Stimulated activated CD4-positive, alpha-beta T cell treated with anti-CD3 and anti-CD28 coated beads, Interleukin-15, amount 100 ng/mL, for 1 hour (primary cell): ENCODE results near the gene NOC4L.
"Not testable (repeated sequence)": the region's sequence is repeated elsewhere in the genome, so short reads cannot be mapped to it uniquely, and the experiment has no call there.

Experiments
- DNase-seq, 2 donors: peaks; one replicate each; pipeline ENCODE4 v3.0.0-alpha.2; 2020; ENCODE audit warnings: low read depth in 1 of 2, low spot score in 1 of 2

NOC4L gene

DNA sequence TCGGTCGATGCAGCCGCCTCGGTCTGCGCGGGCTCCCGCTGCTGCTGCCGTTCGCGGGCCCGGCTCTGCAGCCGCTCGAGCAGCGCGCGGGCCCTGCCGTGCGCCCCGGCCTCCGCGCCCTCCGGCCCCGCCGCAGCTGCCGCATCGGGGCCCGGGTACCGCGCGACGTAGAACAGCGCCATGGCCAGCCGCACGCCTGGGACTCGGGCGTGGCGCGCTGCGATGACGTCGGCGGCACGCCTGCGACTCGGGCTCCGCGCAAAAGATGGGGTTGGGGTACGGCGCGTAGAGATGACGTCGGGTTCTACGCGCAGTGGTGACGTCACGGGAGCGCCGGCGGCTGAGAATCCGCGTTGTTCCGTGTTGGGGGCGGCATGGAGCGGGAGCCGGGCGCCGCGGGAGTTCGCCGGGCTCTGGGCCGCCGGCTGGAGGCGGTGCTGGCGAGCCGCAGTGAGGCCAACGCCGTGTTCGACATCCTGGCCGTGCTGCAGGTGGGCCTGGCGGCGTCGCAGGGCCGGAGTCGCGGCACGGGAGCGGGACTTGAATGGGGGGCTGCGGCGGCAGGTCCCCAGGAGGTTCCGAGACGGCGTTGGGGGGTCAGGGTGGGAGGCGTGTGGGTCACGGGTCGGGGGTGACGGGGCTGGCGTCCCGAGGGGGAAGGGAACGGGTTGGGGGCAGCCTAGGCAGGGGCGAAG is at the start of gene NOC4L, which contains the start of gene DDX51:
NOC4L (plus strand) TSS at position 343 of the 695 bp plus-strand sequence; CDS start at position 375, 32 bp downstream.
DDX51 (minus strand) TSS at position 205 of the 695 bp plus-strand sequence; CDS start at position 182, 23 bp downstream.
- peak; percentile 92 to 96 for DNase-seq

DNA sequence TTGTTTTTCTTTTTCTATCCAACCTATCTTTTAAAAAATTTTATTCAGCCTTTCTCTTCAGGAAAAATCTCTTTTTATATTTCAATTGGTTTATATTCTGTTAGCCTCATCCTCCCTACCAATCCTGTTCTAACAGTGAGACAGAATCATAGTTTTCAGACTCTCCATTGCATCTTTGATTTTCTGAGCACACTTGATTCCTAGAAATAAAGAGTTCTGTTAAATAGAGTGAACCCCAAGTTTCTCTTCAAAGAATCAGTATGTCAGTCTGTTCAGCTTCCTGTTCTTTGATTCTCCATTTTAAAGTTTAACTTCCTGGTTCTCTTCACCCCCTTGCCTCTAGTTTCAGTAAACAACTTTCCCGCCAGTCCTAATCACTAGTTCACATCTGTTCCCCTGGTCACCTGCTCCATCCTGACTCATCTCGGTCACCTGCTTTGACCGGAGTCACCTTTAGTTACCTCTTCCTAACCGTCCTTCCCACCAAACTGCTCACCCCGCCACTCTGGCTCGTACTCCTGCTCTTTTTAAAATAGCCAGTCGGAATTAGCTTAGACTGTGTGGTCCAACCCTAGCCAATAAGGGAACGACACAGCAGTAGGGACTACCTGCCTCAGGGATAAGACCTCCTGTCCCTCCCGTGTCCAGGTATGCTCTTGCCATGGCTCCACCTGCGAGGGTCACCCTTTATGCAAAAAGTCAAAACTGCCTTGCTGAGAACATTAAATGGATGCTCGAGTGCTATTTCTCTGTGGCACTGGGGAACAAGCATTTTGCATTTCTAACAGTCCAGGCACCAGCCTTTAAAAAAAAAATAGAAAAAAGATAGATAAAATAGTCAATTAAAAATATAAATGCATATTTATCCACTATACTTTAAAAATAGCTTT is 48.5 kb upstream of the NOC4L start:
- no peak for DNase-seq

DNA sequence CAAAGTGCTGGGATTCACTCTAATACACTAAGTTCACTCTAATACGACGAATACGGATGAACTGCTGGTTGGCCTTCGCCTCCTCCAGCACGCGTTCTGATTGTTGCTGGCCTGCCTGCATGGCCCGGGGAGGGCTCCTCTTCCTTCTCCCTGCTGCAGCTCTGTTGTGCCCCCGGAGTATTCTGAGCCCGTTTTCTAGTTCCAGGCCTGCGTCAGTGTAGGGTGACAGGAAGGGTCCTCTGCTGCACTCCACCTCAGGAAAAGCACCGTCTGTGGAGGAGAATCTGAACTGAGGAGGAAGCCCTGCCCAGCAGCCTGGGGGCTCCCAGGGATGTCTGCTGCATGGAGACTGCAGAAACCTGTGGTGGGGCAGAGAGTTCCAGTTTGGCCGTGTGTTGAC is 44.5 kb upstream of the NOC4L start:
- no peak for DNase-seq

DNA sequence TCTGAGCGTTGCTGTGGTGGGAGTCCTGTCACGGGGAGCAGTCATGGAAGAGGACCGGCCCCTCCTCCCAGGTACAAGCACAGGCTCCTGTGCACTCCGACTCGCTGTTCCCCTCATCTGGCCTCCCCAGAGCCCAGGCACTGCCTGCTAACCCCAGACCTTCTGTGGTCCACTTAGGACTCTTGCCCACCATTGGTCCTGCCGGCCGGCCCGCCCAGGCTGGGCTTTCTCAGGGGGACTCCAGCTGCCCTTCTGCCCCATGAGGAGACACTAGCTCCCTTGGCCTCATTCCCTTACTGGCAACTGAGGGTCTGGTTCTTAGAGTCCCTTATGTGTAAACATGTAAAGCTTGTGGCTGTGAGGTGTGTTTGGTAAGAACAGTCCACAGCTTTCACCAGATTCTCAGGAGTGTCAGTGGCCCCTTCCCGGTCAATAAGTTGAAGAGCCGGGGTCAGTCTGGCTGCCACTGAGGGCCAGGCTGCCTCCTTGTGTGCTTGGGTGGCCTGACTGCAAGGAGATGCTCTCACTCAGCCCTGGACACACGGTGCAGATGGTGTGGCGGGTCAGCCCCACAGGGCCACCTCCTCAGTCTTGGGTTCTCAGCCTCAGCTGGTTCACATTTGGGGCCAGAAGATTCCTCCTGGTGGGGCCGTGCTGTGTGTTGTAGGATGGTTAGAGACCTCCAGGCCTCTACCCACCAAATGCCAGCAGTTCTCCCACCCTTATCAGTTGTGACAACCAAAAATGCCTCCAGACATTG is 43.8 kb upstream of the NOC4L start:
- DNase-seq = no peak

DNA sequence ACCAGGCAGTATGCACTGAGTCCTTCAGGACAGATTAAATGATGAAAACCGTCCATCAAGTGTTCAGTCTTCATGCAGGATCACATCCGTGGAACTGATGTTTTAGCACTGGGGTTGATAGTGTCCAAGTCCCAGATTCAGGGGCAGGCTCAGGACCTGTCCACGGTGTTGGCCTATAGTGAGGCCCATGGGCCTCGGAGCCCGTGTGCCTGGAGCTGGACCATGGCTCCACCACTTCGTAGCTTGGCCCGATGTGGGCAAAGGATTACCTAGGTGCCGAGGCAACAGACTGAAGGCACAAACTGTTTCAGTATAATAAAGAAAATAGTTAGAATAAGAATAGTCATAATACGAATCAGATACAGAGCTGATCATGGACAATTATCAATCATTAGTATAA is 42.0 kb upstream of the NOC4L start:
- no peak for DNase-seq

DNA sequence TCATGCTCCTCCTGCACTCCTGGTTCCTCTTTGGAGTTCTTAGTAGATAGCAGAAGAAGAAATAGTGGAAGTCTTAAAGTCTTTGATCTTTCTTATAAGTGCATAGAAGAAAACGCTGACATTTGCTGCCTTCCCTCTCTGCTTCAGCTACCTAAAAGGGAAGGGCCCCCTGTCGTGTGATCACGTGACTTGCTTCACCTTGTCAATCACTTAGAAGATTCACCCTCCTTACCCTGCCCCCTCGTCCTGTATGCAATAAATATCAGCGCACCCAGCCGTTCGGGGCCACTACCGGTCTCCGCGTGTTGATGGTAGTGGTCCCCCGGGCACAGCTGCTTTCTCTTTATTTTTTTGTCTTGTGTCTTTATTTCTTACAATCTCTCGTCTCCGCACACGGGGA is 41.2 kb upstream of the NOC4L start:
- not testable (repeated sequence) for DNase-seq

DNA sequence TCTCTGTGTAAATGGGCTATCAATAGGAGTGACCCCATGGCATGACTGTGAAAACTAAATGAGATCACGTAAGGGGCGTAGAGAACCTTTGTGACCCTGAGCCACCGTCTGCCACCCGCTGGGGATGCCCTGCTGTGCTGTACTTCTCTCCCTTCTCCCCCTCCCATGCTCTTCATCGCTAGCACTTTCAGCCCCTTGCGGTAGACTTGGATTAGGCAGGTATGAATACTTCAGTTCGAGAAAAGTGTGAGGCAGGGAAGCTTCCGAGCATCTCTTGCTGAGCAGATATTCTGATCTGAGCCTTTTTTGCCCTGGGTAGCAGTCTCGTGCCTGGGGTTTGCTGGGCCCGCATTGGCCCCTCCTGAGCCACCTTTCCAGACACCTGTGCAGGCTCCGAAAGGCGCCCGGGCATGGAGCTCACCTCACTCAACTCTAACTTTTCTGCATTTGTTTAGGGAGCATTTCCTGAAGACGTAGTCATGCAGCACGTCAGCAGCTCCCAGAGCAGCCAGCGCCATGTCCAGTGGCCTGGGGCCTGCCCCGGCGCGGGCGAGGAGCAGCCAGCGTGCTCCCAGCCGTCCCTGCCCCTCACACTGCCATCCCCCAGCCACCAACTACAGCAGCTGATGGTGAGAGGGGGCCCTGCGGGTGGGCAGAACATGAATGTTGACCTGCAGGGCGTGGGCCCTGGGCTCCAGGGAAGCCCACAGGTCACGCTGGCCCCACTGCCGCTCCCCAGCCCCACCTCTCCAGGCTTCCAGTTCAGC is 40.5 kb upstream of the NOC4L start:
- no peak for DNase-seq

DNA sequence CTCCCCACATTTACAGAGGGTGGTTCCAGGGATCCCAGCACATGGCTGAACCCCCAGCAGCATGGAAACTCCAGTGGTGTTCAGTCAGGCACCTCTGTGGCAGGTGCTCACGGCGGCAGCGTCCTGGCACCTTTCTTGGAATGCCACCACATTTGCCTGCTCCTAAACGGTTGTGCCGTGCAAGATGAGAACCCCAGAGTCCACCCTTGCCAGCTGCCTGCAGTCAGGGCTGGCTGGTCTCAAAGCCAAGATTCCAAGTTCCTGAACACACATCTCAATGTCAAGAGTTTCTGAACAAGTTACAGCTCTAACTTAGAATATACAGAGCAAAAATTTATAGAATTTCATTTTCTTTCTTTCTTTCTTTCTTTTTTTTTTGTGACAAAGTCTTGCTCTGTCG is 38.8 kb upstream of the NOC4L start:
- no peak for DNase-seq

DNA sequence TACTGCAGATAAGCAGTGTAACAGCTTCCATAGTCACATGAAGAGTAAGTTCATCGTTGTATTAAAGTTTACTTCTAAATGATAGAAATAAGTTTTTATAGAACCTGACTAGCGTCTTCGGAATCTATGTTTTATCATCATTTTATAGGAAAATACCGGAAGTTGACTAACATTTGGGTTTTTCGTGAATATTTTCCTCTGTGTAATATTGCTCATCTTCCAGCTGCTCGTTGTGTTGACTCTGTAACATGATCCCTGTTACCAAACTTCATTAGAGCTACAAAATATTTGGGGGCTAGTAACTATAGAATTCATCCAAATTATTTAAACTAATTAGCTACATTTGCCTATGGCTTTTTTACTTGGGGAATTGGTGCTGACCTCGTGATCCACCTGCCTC is 37.3 kb upstream of the NOC4L start:
- no peak for DNase-seq

DNA sequence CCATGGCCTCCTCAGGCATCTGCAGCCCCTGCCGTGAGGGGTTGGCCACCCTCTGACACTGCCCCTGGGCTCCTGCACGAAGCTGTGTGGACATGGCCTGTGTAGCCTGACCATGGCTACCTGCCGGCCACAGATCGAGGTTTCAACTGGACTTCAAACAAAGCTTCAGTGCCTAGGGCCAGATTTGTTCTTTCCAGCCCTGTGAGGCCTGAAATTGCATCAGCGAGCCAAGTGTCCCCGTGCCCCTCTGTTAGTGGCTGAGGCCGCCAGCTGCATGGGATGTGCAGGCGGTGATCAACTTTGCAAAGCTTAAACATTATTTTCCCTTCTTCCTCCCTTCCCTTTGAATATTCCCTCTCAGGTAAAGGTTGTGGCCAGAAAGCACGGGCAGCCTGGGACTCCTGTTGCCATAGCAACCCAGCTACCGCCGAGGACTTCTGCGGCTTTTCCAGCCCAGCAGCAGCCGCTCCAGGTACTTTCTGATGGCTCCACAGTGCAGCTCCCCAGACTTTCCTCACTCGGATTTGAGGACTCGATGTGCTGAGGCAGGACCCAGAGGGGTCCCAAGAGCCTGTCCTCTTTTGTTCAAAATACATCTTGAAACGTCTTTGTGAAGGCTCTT is 35.9 kb upstream of the NOC4L start:
- DNase-seq = no peak

DNA sequence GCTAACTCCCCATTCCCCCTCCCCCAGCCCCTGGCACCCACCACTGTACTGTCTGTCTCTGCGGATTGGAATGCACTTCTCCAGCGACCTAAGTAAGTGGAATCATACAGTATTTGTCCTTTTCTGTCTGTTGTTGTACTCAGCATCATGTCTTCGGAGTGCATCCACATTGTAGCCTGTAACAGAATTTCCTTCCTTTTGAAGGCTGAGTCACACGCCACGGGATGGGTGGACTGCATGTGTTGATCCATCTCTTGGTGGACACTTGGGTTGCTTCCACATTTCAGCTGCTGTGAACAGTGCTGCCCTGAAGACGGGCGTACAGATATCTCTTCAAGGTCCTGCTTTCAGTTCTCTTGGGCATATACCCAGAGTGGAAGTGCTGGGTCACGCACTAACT is 34.5 kb upstream of the NOC4L start:
- no peak for DNase-seq

DNA sequence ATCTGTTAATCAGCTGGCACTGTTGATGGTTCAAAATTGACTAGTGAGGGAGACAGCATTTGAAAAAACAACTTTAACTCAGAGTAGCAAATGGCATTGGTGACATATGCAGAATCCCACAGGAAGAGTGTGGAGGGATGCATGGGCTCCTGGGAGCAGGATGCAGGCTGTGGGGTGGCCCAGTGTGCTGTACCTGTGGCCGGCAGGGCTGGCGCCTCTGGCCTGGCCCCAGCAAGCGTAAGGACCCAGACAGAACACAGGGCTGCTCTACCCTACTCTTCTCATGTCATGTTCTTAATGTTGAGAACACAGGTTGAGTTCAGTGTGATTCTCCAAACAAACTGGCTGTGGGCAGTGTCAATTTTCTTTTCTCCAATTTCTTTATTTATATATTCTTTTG is 33.6 kb upstream of the NOC4L start:
- DNase-seq = no peak

DNA sequence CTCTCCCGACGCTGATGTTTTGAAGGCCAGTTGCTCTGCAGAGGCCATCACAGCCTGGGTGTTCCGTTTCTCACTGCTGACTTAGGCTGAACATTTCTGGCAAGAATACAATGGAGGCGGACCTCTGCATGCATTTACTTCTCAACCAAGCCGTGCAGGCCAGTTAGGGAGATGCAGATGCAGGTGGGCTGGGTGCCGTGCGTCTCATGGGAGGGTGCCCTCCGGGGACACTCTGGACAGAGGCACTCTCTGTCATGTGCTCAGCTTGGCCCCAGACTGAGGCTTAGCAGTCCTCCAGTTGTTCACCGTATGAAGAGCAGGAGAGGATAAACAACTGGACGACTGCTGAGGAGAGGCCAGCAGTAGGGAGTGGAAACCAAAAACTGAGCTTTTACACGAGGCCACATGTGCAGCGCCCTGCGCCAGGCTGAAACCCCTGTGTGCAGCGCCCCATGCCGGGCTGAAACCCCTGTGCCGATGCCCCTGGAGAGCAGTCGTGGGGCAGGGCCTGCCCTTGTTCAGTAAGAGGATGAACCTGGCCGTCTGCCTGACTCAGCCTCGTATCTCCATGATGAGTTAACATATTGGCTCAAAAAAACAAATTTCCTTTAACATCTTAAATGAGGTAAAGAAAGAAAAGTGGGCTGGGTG is 32.5 kb upstream of the NOC4L start:
- no peak for DNase-seq

DNA sequence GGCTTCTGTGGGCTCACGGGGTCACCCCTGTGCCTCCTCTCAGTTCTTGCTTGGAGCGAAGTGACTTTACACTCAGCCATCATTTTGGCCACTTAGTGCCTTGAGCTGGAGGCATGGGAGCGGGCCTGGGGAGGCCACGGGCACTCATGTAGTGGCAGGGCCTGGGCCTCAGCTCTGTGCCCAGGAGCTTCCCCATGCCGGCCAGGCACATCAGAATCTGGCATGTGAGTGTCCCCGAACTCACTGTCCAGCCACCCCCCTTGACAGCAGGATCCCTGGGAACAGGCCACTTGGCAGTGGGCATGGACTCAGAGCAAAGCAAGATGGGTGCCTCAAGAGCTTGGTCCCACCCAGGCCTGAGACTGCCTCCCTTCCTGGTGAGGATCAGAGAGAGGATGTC is 29.6 kb upstream of the NOC4L start:
- no peak for DNase-seq

DNA sequence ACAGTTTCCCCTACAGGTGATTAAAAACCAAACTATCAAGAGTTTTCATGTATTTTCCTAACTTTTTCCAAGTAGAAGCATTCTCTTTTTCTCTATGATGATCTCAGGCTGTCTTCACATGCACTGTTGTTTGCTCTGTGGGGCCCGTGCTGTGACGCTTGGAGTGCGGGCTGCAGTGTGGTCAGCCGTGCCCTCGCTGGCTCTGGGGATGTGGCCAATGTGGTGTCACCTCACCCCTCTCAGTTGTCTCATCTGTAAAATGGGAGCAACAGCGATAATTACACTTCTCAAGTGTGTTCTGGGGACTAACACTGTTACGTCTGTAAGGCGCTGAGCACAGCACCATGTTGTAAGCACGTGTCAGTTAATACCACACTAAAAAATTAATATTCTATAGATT is 28.8 kb upstream of the NOC4L start:
- no peak for DNase-seq

DNA sequence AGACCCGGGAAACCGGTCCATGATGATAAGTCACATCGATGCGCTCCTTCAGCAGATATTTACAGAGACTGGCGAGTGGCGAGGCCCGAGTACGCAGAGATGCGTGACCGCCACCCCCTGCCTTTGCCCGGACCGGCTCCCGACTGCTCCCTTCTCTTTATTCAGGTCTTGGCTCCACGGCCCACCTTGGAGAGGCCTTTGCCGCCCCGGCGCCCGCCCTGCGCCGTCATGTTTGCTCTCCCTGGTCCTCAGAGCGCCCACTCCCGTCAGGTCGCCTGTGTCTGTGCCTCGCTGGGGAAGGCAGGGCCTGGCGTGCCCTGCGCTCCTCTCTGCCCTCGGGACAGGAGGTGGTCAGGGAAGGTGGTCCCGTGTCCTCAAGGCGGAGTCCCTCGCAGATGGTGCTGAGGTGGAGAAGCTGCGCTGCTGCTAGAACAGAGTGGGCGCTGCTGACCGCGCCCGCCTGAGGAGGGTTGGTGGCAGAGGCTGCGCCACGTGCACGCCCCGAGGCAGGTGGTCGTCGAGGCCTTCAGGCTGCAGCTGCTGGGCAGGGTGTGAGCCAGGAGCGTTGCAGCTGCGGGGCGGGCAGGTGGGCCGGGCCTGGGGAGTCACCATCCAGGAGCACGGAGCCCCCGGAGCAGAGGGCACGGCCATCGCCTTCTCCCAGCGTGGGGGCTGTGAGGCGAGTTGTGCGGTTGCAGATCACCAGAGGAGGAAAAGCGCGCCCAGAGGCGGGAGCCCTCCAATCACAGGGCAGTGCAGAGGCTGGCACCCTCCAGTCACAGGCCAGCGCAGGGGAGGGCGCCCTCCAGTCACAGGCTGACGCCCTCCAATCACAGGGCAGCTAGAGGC is 27.3 kb upstream of the NOC4L start:
- no peak for DNase-seq

DNA sequence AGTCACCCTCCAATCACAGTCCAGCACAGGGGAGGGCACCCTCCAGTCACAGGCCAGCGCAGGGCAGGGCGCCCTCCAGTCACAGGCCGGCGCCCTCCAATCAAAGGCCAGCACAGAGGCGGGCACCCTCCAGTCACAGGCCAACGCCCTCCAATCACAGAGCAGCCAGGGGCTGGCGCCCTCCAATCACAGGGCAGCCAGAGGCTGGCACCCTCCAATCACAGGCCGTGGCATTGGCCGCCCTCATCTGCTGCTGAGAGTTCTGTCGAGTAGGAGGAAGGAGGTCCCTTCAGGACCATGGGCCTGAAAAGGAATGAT is 26.7 kb upstream of the NOC4L start:
- DNase-seq = no peak

DNA sequence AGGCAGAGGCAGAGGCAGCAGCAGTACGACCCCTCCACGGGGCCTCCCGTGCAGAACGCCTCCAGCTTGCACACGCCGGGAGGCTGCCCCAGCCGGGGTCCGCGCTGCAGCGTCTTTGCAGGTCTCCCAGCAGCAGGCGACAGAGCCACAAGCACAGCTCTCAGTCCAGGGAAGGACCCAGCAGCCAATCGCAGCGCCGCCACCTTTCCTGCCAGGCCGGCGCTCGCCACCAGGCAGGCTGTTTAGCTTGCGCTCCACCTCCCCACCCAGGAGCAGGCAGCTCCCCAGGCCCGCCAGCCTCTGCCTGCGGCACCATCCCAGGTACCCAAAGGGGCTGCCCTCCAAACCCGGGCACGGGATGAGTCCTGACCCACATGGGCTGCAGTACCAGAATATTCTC is 25.4 kb upstream of the NOC4L start:
- no peak for DNase-seq

DNA sequence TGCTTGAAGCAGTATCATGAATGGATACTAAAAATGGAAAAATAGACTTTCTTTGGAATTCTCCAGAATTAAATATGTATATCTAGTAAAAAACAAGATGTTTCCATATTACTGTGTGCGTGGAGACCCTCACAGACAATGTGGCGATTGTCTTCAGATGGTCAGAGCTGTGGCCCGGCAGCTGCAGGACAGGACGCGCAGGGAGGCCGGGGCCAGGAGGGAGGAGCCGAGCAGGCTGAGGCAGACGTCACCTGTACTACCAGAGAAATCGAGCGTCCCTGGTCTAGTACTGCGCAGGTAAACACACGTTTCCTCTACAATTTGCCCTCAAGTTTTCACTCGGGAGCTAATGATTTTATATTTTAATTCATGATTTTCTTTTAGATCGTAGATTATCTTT is 23.0 kb upstream of the NOC4L start:
- no peak for DNase-seq
